PFSK-1 (cell line): ENCODE results near the gene MYO1A.

Experiments used
- FOXP2 ChIP-seq: optimal IDR thresholded peaks from 2 replicates; pipeline ENCODE3; 2011; ENCODE audit warnings: borderline replicate concordance, control low read depth, inconsistent platforms; ENCODE audit not compliant: insufficient read depth; ENCODE audit errors: extremely low read length, extremely low read depth
- POLR2AphosphoS5 ChIP-seq: IDR thresholded peaks from 2 replicates; pipeline ENCODE4 v1.6.1; 2012; ENCODE audit warnings: low read depth, mild to moderate bottlenecking, control low read depth, low read length, moderate library complexity
- TAF1 ChIP-seq: IDR thresholded peaks from 2 replicates; pipeline ENCODE4 v1.6.1; 2012; ENCODE audit warnings: low read length, control low read depth, borderline replicate concordance; ENCODE audit not compliant: insufficient read depth

GRCh38 chr12:57080855-57081254 lies 30.9 kb upstream of the MYO1A start:
- TF ChIP-seq POLR2AphosphoS5 (no peak), TAF1 (no peak), FOXP2 (no peak)
